ENCODE data around the gene BMPR1B.

The BMPR1B gene

DNA sequence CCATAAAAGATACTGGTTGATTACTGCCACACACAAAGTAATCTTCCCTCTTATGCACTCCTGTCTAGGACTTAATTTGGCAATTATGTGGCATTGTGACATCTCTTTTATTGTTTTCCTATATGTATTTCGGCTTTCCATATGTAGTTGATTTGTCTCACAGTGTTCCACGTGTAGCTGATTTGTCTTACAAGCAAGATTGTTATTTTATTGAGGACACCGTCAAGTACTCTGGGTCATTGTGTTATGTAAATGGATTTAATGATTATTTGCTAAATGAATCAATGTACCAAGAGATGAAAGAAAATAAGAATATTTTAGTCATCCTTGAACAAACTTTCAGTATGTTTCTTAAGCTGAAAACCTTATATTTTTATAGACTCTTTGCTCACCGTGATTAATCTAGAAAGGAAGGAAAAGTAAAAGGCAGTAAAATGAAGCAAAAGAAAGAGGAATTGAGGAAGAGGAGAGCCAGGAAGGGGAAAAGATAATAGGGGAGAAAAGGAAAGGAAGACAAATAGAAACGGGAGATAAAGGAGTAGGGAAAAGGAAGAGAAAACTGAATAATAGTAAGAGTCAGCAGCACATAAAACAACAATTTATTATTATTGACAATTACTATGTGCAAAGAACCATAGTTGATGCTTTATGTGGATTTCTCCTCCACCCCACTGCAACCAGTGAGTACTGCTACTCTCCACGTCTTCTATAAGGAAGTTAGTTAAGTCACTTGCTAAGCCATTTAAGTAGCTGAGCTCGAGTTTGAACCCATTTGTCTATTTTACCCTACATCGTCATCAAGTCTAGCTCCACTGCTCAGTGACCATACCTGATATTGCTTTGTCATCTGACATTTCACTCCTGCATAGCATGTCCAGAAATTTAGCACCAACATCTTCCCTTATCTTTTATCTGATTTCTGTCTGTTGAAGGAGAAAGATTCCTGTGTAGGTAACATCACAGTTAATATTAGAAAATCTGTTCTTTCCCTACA, 336.5 kb downstream of the BMPR1B start:
- Histone ChIP-seq H3K9me3 (replicated peaks; ENCODE audit: insufficient read depth, low read length) (no peaks in the 10 kb centered on the region), H3K36me3 (replicated peaks; ENCODE audit: insufficient read depth, low read length) (no peaks in the 10 kb centered on the region), H3K27ac (ENCODE audit: low read length) (peak overlapping the region; percentile 25; the same call in 1 of the 2 replicates), H3F3A (ENCODE audit: insufficient read depth, low read length) (no peaks in the 10 kb centered on the region), H3K9ac (ENCODE audit: low read length) (no peak overlapping the region; the same call in 1 of the 2 replicates), H3K4me1 (ENCODE audit: low read length) (no peaks in the 10 kb centered on the region), H3K27me3 (replicated peaks; ENCODE audit: insufficient read depth, low read length) (no peaks in the 10 kb centered on the region), H3K4me3 (ENCODE audit: low read length) (no peak overlapping the region; the same call in 1 of the 2 replicates), H2AFZ (ENCODE audit: low read length) (no peak overlapping the region), H3K4me2 (ENCODE audit: low read depth, low read length) (peak overlapping the region; percentile 24), H3K79me2 (ENCODE audit: low read length) (no peaks in the 10 kb centered on the region), H3K9me2 (replicated peaks; ENCODE audit: insufficient read depth, low read length) (no peaks in the 10 kb centered on the region), H4K20me1 (ENCODE audit: insufficient read depth, low read length) (no peaks in the 10 kb centered on the region)
- DNase-seq: peak; percentile 13
- TF ChIP-seq, protein P1, sequence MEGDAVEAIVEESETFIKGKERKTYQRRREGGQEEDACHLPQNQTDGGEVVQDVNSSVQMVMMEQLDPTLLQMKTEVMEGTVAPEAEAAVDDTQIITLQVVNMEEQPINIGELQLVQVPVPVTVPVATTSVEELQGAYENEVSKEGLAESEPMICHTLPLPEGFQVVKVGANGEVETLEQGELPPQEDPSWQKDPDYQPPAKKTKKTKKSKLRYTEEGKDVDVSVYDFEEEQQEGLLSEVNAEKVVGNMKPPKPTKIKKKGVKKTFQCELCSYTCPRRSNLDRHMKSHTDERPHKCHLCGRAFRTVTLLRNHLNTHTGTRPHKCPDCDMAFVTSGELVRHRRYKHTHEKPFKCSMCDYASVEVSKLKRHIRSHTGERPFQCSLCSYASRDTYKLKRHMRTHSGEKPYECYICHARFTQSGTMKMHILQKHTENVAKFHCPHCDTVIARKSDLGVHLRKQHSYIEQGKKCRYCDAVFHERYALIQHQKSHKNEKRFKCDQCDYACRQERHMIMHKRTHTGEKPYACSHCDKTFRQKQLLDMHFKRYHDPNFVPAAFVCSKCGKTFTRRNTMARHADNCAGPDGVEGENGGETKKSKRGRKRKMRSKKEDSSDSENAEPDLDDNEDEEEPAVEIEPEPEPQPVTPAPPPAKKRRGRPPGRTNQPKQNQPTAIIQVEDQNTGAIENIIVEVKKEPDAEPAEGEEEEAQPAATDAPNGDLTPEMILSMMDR (IDR thresholded peaks at IDR 0.05; ENCODE audit: low read length): no peak

- Histone ChIP-seq H3K79me2 (ENCODE audit: low read length) (no peaks in the 10 kb centered on the region), H3K9me3 (replicated peaks; ENCODE audit: insufficient read depth, low read length) (no peaks in the 10 kb centered on the region), H3K4me2 (ENCODE audit: low read depth, low read length) (peak overlapping the region; percentile 37; the same call in 1 of the 2 replicates), H3K9me2 (replicated peaks; ENCODE audit: insufficient read depth, low read length) (no peaks in the 10 kb centered on the region), H4K20me1 (ENCODE audit: insufficient read depth, low read length) (no peaks in the 10 kb centered on the region), H3K27ac (ENCODE audit: low read length) (no peak overlapping the region), H3K27me3 (replicated peaks; ENCODE audit: insufficient read depth, low read length) (no peaks in the 10 kb centered on the region), H3F3A (ENCODE audit: insufficient read depth, low read length) (no peaks in the 10 kb centered on the region), H3K4me1 (ENCODE audit: low read length) (no peaks in the 10 kb centered on the region), H2AFZ (ENCODE audit: low read length) (no peak overlapping the region), H3K4me3 (ENCODE audit: low read length) (no peak overlapping the region), H3K36me3 (replicated peaks; ENCODE audit: insufficient read depth, low read length) (no peaks in the 10 kb centered on the region), H3K9ac (ENCODE audit: low read length) (no peak overlapping the region)
- DNase-seq: peak; percentile 30
- TF ChIP-seq, protein P1 (IDR thresholded peaks at IDR 0.05; ENCODE audit: low read length): peak; percentile 45
- no peak for TF ChIP-seq EZH2 (optimal IDR thresholded peaks at IDR 0.05; ENCODE audit: low read depth, low read length)
These were observed 337.7 kb downstream of the BMPR1B start for GRCh38 chr4:95095348-95095974.

GRCh38 chr4:95102162-95102790, 344.5 kb downstream of the BMPR1B start:
- Histone ChIP-seq H3K79me2 (ENCODE audit: low read length) (no peaks in the 10 kb centered on the region), H2AFZ (ENCODE audit: low read length) (no peak overlapping the region), H3K27ac (ENCODE audit: low read length) (no peak overlapping the region), H3K4me1 (ENCODE audit: low read length) (no peaks in the 10 kb centered on the region), H3K36me3 (replicated peaks; ENCODE audit: insufficient read depth, low read length) (no peaks in the 10 kb centered on the region), H3K9me3 (replicated peaks; ENCODE audit: insufficient read depth, low read length) (no peaks in the 10 kb centered on the region), H3K27me3 (replicated peaks; ENCODE audit: insufficient read depth, low read length) (no peaks in the 10 kb centered on the region), H3F3A (ENCODE audit: insufficient read depth, low read length) (no peaks in the 10 kb centered on the region), H3K9ac (ENCODE audit: low read length) (no peak overlapping the region), H3K9me2 (replicated peaks; ENCODE audit: insufficient read depth, low read length) (no peaks in the 10 kb centered on the region), H3K4me3 (ENCODE audit: low read length) (no peak overlapping the region), H4K20me1 (ENCODE audit: insufficient read depth, low read length) (no peaks in the 10 kb centered on the region), H3K4me2 (ENCODE audit: low read depth, low read length) (no peak overlapping the region)
- DNase-seq: no peak
- TF ChIP-seq, protein P1 (IDR thresholded peaks at IDR 0.05; ENCODE audit: low read length): no peak
- TF ChIP-seq EZH2 (optimal IDR thresholded peaks at IDR 0.05; ENCODE audit: low read depth, low read length) (no peak), EZH2phosphoT487 (IDR thresholded peaks at IDR 0.05; ENCODE audit: low read length) (no peak)

Measured in MM.1S (cell line).